K562 (cell line): ENCODE results near the gene S100A9.

Experiments
- ELF2 ChIP-seq: fragments of 250-450 bp; sonication (Bioruptor Pico); IDR thresholded peaks from 2 replicates; pipeline ENCODE4 v1.5.0; 2021; ENCODE audit warnings: mild to moderate bottlenecking
- ETV6 ChIP-seq, 3 experiments: fragments of 150-350 bp in 1 of 3; sonication (generic) in 1 of 3; formaldehyde crosslinking in 1 of 3; IDR thresholded peaks; 2 replicates each; pipeline versions ENCODE4 v1.6.1 to v1.8.0; 2014 to 2022; ENCODE audit warnings: borderline replicate concordance in 2 of 3, low read depth in 2 of 3, antibody characterized with exemption in 1 of 3, low read length in 1 of 3, mild to moderate bottlenecking in 1 of 3, missing genetic modification reagents in 1 of 3
- GABPB1 ChIP-seq: sonication (generic); formaldehyde crosslinking; IDR thresholded peaks from 2 replicates; pipeline ENCODE4 v1.8.0; 2022; ENCODE audit warnings: mild to moderate bottlenecking, missing genetic modification reagents
- KLF10 ChIP-seq: fragments of 250-450 bp; sonication (Bioruptor Pico); IDR thresholded peaks from 2 replicates; pipeline ENCODE4 v1.6.1; 2021; ENCODE audit warnings: matching md5 sums
- MYC ChIP-seq, 2 experiments: fragments of 250-450 bp in 1 of 2; sonication (Bioruptor Pico) in 1 of 2; IDR thresholded peaks; 2 replicates each; pipeline versions ENCODE4 v1.5.1 to v1.6.1; 2012 to 2021; ENCODE audit warnings: low read depth in 2 of 2, borderline replicate concordance in 1 of 2, improper control_type of control experiment in 1 of 2, low read length in 1 of 2, mild to moderate bottlenecking in 1 of 2, moderate library complexity in 1 of 2
- NR3C1 ChIP-seq: sonication (generic); formaldehyde crosslinking; IDR thresholded peaks from 2 replicates; pipeline ENCODE4 v1.8.1; 2022; ENCODE audit warnings: missing genetic modification reagents
- REST ChIP-seq, 2 experiments: fragments of 450-650 bp; formaldehyde crosslinking in 1 of 2; IDR thresholded peaks; 2 replicates each; pipeline versions ENCODE4 v1.4.0 to v1.6.1; 2014 to 2020; ENCODE audit warnings: mild to moderate bottlenecking in 2 of 2, borderline replicate concordance in 1 of 2, low read depth in 1 of 2
- SRF ChIP-seq, 2 experiments: fragments of 250-450, 450-650 bp in 1 of 2; sonication (Bioruptor Pico) in 1 of 2; sonication (generic) in 1 of 2; formaldehyde crosslinking; IDR thresholded peaks; 2 replicates each; pipeline versions ENCODE4 v1.5.0 to v1.5.1; 2020 to 2022; ENCODE audit warnings: mild to moderate bottlenecking in 1 of 2, missing genetic modification reagents in 1 of 2
- TBP ChIP-seq: optimal IDR thresholded peaks from 2 replicates; pipeline ENCODE3; 2011; ENCODE audit warnings: low read depth, low read length, improper control_type of control experiment
- ZKSCAN1 ChIP-seq: fragments of 150-350 bp; IDR thresholded peaks from 2 replicates; pipeline ENCODE4 v1.6.1; 2016; ENCODE audit warnings: low read depth, low read length
- ZNF133 ChIP-seq: fragments of 250-450 bp; sonication (Bioruptor Pico); IDR thresholded peaks from 2 replicates; pipeline ENCODE4 v1.4.0; 2020; ENCODE audit warnings: mild to moderate bottlenecking
- ZNF277 ChIP-seq: fragments of 250-450 bp; sonication (Bioruptor Pico); IDR thresholded peaks from 2 replicates; pipeline ENCODE4 v1.8.0; 2022; ENCODE audit warnings: inconsistent platforms, mild to moderate bottlenecking, moderate library complexity, borderline replicate concordance

- TF ChIP-seq NR3C1 (CRISPR knock-in tag) (no peak), KLF10 (no peak), MYC (IDR thresholded peaks at IDR 0.05; ENCODE audit: low read depth, low read length) (peak; percentile 73), MYC (CRISPR knock-in tag; IDR thresholded peaks at IDR 0.05; ENCODE audit: borderline replicate concordance, low read depth) (no peak), ZNF277 (CRISPR knock-in tag) (no peak), ZNF133 (CRISPR knock-in tag) (no peak), REST (IDR thresholded peaks at IDR 0.05; ENCODE audit: borderline replicate concordance) (no peak; the same call in 1 of the 2 replicates), REST (CRISPR knock-in tag; IDR thresholded peaks at IDR 0.05; ENCODE audit: low read depth) (no peak), SRF (CRISPR knock-in tag; IDR thresholded peaks at IDR 0.05) (peak in 1 of 2 experiments; percentile 62; a peak in 1 of 4 replicates), TBP (no peak), ZKSCAN1 (peak; percentile 54; the same call in 1 of the 2 replicates), GABPB1 (CRISPR knock-in tag) (no peak), ETV6 (IDR thresholded peaks at IDR 0.05; ENCODE audit: borderline replicate concordance in 1 of 2, low read depth in 2 of 2, low read length in 1 of 2) (peak in 1 of 2 experiments; percentile 80; a peak in 2 of 4 replicates), ETV6 (CRISPR knock-in tag; IDR thresholded peaks at IDR 0.05; ENCODE audit: borderline replicate concordance) (no peak), ELF2 (no peak)
Measured at GRCh38 chr1:153343811-153344717, 13.6 kb upstream of the S100A9 start.
